Esophagus squamous epithelium (tissue), 5 donors: ENCODE data around the gene PLEKHA6. TPM values are rescaled to one million over a fixed set of nuclear protein-coding genes. Genes with fewer than 3 reads are reported as not detected.
A peak's percentile ranks its signal among the peaks of the same experiment; 100 is the strongest.

ENCODE experiments used
- DNase-seq: peaks from one replicate; lab custom pipeline; 2025; lab: John Stamatoyannopoulos, UW
- H3K27ac ChIP-seq, 4 donors: fragments of 200-600 bp; sonication (generic); one replicate each; pipeline ENCODE4 v1.5.1; 2016 to 2019; ENCODE audit warnings: mild to moderate bottlenecking in 1 of 4
- H3K27me3 ChIP-seq, 4 donors: fragments of 200-600 bp; sonication (generic); 1 replicate in 3 of 4; 2 replicates in 1 of 4; pipeline versions ENCODE4 v1.5.1 to v1.6.0; 2017 to 2021; ENCODE audit warnings: antibody characterized with exemption in 1 of 4
- H3K36me3 ChIP-seq, 3 donors: fragments of 200-600 bp; sonication (generic); one replicate each; pipeline ENCODE4 v1.5.1; 2016 to 2019
- H3K4me1 ChIP-seq, 3 donors: fragments of 200-600 bp; sonication (generic); one replicate each; pipeline ENCODE4 v1.5.1; 2017 to 2019
- H3K4me3 ChIP-seq, 4 donors: fragments of 200-600 bp; sonication (generic); 1 replicate in 3 of 4; 2 replicates in 1 of 4; pipeline ENCODE4 v1.5.1; 2016 to 2019; ENCODE audit warnings: mild to moderate bottlenecking in 2 of 4, moderate library complexity in 1 of 4
- H3K9me3 ChIP-seq, 3 donors: fragments of 200-600 bp; sonication (generic); one replicate each; pipeline ENCODE4 v1.5.1; 2016 to 2019
- POLR2A ChIP-seq, 4 donors: fragments of 450-650 bp; IDR thresholded peaks; one replicate each; pipeline ENCODE4 v1.6.1; 2017; ENCODE audit warnings: antibody characterized with exemption in 4 of 4, mild to moderate bottlenecking in 4 of 4, moderate library complexity in 3 of 4
- WGBS, 2 donors: methylation state at CpG; one replicate each; pipeline ENCODE4 v1.1.5; 2018; 5-methylcytosine and 5-hydroxymethylcytosine counted together
- intact Hi-C: fragments of 100-400 bp; cut with DNase I; formaldehyde crosslinking; loops from one replicate; pipeline ENCODE4 v1.15.0; 2022
- total RNA-seq, 4 donors: library from RNA; depleted of rRNA; stranded (reverse); fragments of >200 nt; gene quantifications; one replicate each; pipeline ENCODE4 v1.1.0, GENCODE V29; 2016
- TF ChIP-seq, protein P1 (sequence below), 6 experiments: fragments of 450-650 bp in 4 of 6; fragments of 200-600 bp in 2 of 6; sonication (generic) in 2 of 6; IDR thresholded peaks; one replicate each; pipeline ENCODE4 v1.5.1; 2016 to 2019; ENCODE audit warnings: antibody characterized with exemption in 6 of 6, mild to moderate bottlenecking in 4 of 6, moderate library complexity in 4 of 6
- donor health status: DM: yes; HTN: yes; CAD: no.

Gene PLEKHA6
- total RNA-seq, 4 donors from 2014 or later = 7.4 to 40.6 (median 18.3) TPM

DNA sequence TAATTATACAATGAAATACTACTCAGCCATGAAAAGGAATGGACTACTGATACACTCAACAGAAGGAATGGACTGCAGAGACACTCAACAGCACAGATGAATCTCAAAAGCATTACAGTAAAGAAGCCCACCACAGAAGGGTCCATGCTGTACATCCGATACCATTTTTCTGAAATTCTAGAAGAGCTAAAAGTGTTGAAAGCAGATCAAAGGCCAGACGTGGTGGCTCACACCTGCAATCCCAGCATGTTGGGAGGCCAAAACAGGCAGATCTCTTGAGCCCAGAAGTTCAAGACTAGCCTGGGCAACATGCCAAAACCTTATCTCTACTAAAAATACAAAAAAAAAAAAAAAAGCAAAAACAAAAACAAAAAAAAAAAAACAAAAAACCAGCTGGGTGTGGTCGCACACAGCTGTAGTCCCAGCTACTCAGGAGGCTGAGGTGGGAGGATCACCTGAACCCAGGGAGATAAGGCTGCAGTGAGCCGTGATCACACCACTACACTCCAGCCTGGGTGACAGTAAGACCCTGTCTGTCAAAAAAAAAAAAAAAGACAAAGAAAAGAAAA, 36.4 kb upstream of the PLEKHA6 start:
- H3K4me3 ChIP-seq = no peak overlapping the region
- WGBS, 2 donors = 76 to 88% methylated on average over 4 of the region's 4 CpGs
- peaks cover 0 to 42% (median 3%) of the 10 kb centered on the region in 3 donors for H3K36me3 ChIP-seq
- peaks cover 0 to 4% (median 3%) of the 10 kb centered on the region in 3 donors for H3K4me1 ChIP-seq
- no peak for TF ChIP-seq POLR2A (IDR thresholded peaks at IDR 0.05)
- TF ChIP-seq, protein P1, sequence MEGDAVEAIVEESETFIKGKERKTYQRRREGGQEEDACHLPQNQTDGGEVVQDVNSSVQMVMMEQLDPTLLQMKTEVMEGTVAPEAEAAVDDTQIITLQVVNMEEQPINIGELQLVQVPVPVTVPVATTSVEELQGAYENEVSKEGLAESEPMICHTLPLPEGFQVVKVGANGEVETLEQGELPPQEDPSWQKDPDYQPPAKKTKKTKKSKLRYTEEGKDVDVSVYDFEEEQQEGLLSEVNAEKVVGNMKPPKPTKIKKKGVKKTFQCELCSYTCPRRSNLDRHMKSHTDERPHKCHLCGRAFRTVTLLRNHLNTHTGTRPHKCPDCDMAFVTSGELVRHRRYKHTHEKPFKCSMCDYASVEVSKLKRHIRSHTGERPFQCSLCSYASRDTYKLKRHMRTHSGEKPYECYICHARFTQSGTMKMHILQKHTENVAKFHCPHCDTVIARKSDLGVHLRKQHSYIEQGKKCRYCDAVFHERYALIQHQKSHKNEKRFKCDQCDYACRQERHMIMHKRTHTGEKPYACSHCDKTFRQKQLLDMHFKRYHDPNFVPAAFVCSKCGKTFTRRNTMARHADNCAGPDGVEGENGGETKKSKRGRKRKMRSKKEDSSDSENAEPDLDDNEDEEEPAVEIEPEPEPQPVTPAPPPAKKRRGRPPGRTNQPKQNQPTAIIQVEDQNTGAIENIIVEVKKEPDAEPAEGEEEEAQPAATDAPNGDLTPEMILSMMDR (IDR thresholded peaks at IDR 0.05) = no peak
- H3K27ac ChIP-seq = no peak overlapping the region
- intact Hi-C loops = no loop called here
- no peaks in the 10 kb centered on the region for H3K9me3 ChIP-seq
- DNase-seq = no peak
- no peaks in the 10 kb centered on the region for H3K27me3 ChIP-seq

DNA sequence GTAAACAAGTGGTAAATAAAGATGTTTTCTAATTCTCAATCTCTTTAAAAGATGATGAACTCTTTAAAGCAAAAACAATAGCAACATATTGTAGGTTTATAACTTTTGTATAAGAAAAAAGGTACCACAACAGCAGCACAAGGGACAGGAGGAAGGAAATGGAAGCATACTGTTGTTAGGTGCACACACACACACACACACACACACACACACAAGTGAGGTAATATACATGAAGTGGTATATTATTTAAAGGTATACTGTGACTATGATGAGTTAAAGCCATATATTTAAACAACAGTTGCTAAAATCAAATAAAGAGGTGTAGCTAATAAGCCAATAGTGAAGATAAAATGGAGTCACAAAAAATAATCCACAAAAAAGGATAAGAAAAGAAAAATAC, 31.9 kb upstream of the PLEKHA6 start:
- no peaks in the 10 kb centered on the region for H3K36me3 ChIP-seq
- intact Hi-C loops = no loop called here
- TF ChIP-seq, protein P1 (IDR thresholded peaks at IDR 0.05) = no peak
- no peak for TF ChIP-seq POLR2A (IDR thresholded peaks at IDR 0.05)
- H3K4me3 ChIP-seq = no peak overlapping the region
- no peak for DNase-seq
- H3K4me1 ChIP-seq = no peaks in the 10 kb centered on the region
- H3K27me3 ChIP-seq = no peaks in the 10 kb centered on the region
- no peak overlapping the region for H3K27ac ChIP-seq
- H3K9me3 ChIP-seq = no peaks in the 10 kb centered on the region

DNA sequence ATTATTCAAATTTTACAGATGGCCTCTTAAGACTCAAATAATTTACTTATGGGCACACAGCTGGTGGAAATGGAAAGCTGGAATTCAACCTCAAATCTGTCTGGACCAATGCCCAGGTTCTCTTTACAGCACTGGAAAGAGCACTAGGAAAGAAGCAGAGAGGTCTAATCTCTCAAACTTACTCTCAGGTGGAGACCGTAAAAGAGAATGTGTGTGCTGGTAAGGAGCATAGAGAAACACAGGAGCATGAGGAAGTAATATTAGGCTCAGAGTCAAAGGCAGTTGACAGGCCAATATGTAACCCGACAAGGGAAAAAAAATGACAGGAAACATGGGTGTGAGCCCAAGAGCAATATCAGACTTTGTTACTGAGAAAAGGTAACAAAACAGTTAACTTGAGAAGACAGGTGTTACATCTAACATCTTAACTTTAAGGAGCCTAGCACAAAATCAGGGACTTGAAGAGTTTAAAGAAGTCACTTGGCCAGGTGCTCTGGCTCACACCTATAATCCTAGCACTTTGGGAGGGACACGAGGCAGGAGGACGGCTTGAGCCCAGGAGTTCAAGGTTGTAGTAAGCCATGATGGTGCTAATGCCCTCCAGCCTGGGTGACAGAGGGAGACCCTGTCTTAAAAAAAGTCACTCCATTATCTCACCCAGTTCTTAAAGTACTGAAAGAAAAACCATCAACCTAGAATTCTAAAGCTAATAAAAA, 31.2 kb upstream of the PLEKHA6 start:
- H3K27me3 ChIP-seq = no peaks in the 10 kb centered on the region
- intact Hi-C loops = no loop called here
- H3K36me3 ChIP-seq = no peaks in the 10 kb centered on the region
- no peak overlapping the region for H3K27ac ChIP-seq
- no peak for DNase-seq
- no peaks in the 10 kb centered on the region for H3K9me3 ChIP-seq
- no peak overlapping the region for H3K4me3 ChIP-seq
- TF ChIP-seq, protein P1 (IDR thresholded peaks at IDR 0.05) = no peak
- no peak for TF ChIP-seq POLR2A (IDR thresholded peaks at IDR 0.05)
- H3K4me1 ChIP-seq = no peaks in the 10 kb centered on the region
- WGBS, 2 donors = 48 to 61% methylated on average over 4 of the region's 4 CpGs

DNA sequence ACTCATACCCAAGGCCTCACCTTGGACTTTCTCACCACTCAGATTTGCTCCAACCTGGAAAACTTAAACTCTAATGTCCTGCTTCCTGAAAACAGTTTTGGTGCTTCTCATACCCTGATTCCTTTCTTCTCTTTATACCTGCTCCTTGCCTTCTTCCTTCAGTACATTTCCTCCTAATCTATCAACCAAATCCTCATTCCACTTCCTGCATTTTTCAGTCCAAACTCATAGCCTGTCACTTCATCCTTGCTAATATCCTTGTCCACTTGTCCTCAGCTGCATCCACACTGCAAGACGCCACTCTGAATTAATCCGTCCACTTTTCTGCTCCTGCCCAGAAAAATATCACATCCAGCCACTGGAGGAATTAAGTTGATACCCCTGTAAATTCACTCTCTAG, 26.0 kb upstream of the PLEKHA6 start:
- Histone ChIP-seq H3K4me3 (no peak overlapping the region), H3K27me3 (no peaks in the 10 kb centered on the region), H3K9me3 (no peaks in the 10 kb centered on the region), H3K36me3 (no peaks in the 10 kb centered on the region), H3K4me1 (peaks cover 4 to 18% (median 6%) of the 10 kb centered on the region in 3 donors), H3K27ac (no peak overlapping the region)
- intact Hi-C loops = no loop called here
- DNase-seq = no peak
- TF ChIP-seq, protein P1 (IDR thresholded peaks at IDR 0.05) = no peak
- TF ChIP-seq POLR2A (IDR thresholded peaks at IDR 0.05) = no peak
- WGBS, 2 donors = 95 to 97% methylated on average over 2 of the region's 2 CpGs

DNA sequence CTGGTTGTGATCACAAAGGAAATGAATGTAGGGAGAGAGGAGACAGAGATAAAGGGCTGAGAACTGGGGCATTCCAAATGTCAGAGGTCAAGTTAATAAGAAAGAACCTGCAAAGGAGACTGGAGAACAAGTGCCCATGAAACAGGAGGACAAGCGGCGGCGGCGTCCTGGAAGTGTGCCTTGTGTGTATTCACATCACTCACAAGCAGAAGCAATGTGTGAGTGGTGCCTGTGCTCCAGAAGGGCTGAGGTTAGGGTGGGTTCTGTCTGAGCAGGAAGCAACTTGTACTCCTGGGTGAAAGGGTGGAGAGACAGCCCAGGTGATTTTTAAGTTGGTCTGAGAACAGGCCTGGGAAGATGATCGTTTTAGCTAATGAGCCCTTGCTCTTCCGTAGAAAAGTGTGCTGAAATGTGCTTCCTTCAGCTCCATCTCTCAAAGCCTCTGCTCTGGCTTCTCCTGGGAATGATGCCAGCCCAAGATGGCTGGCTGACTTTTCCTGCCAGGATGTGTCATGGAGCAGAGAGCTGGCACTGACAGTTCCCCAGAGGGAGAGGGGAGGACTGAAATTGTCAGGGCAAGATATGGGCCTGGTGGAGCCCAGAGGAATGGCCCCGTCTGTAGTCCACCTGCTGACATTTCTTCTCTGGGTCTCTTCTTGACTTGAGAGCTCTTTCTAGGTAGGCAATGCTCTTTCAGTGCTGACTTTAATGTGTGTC, 25.1 kb upstream of the PLEKHA6 start:
- TF ChIP-seq POLR2A (IDR thresholded peaks at IDR 0.05) = no peak
- TF ChIP-seq, protein P1 (IDR thresholded peaks at IDR 0.05) = no peak
- WGBS, 2 donors = 35 to 55% methylated on average over 7 of the region's 7 CpGs
- peaks cover 0 to 3% (median 0%) of the 10 kb centered on the region in 4 donors for H3K27me3 ChIP-seq
- no peak overlapping the region for H3K4me3 ChIP-seq
- no peaks in the 10 kb centered on the region for H3K36me3 ChIP-seq
- no peaks in the 10 kb centered on the region for H3K9me3 ChIP-seq
- DNase-seq = no peak
- H3K27ac ChIP-seq = peak overlapping the region in 1 of 4 donors; percentile 38
- intact Hi-C loops = no loop called here
- peaks cover 6 to 27% (median 7%) of the 10 kb centered on the region in 3 donors for H3K4me1 ChIP-seq
